GM23338 (cell line): ENCODE data around the gene MMAB. TPM values are rescaled to one million over a fixed set of nuclear protein-coding genes. Genes with fewer than 3 reads are reported as not detected.

ENCODE experiments used
- ATAC-seq: fragments of 200-7000 bp; cut with Tn5 transposase; 3 replicates; pipeline ENCODE4 v1.9.1; 2020
- DNase-seq: peaks from one replicate; pipeline ENCODE4 v3.0.0-alpha.2; 2015; ENCODE audit warnings: low spot score
- H2AFZ ChIP-seq: fragments of 200-600 bp; sonication (generic); 2 replicates; pipeline ENCODE4 v1.8.0; 2016; ENCODE audit warnings: antibody characterized with exemption, mild to moderate bottlenecking, moderate library complexity
- H3F3A ChIP-seq: fragments of 200-600 bp; sonication (generic); replicated peaks from 2 replicates; pipeline ENCODE4 v1.8.0; 2017; ENCODE audit warnings: antibody characterized with exemption, mixed run types, low read depth
- H3K27ac ChIP-seq: fragments of 200-600 bp; sonication (generic); 2 replicates; pipeline ENCODE4 v1.6.1; 2016; ENCODE audit warnings: low read depth
- H3K27me3 ChIP-seq: fragments of 200-600 bp; sonication (generic); 2 replicates; pipeline ENCODE4 v1.8.0; 2016; ENCODE audit warnings: mild to moderate bottlenecking, mixed run types, moderate library complexity; ENCODE audit not compliant: insufficient read depth
- H3K36me3 ChIP-seq: fragments of 200-600 bp; sonication (generic); 2 replicates; pipeline ENCODE4 v1.8.0; 2016; ENCODE audit warnings: mild to moderate bottlenecking; ENCODE audit not compliant: insufficient read depth
- H3K4me1 ChIP-seq: fragments of 200-600 bp; sonication (generic); 2 replicates; pipeline ENCODE4 v1.8.0; 2016; ENCODE audit warnings: mild to moderate bottlenecking, moderate library complexity; ENCODE audit not compliant: insufficient read depth
- H3K4me2 ChIP-seq: fragments of 200-600 bp; sonication (generic); 2 replicates; pipeline ENCODE4 v1.7.1; 2017; ENCODE audit warnings: mixed run types
- H3K4me3 ChIP-seq: fragments of 200-600 bp; sonication (generic); 2 replicates; pipeline ENCODE4 v1.6.1; 2016; ENCODE audit warnings: mixed run types
- H3K79me2 ChIP-seq: fragments of 200-600 bp; sonication (generic); replicated peaks from 2 replicates; pipeline ENCODE4 v1.8.0; 2017; ENCODE audit warnings: mild to moderate bottlenecking; ENCODE audit not compliant: insufficient read depth
- H3K9me2 ChIP-seq: fragments of 200-600 bp; sonication (generic); 2 replicates; pipeline ENCODE4 v1.8.0; 2017; ENCODE audit not compliant: insufficient read depth
- H4K20me1 ChIP-seq: fragments of 200-600 bp; sonication (generic); replicated peaks from 2 replicates; pipeline ENCODE4 v1.8.0; 2017; ENCODE audit warnings: mild to moderate bottlenecking; ENCODE audit not compliant: insufficient read depth
- H3K27ac Mint-ChIP-seq: 2 replicates; pipeline ENCODE4 v1.8.0; 2020; ENCODE audit warnings: inconsistent platforms, mild to moderate bottlenecking, moderate library complexity, mixed read lengths
- H3K27me3 Mint-ChIP-seq: 3 replicates; pipeline ENCODE4 v1.8.0; 2022; ENCODE audit warnings: low read depth, mild to moderate bottlenecking, moderate library complexity, mixed read lengths, inconsistent platforms; ENCODE audit not compliant: insufficient read depth, poor library complexity
- H3K36me3 Mint-ChIP-seq: 3 replicates; pipeline ENCODE4 v1.8.0; 2021; ENCODE audit warnings: low read depth, mild to moderate bottlenecking, inconsistent platforms, moderate library complexity, mixed read lengths
- H3K4me1 Mint-ChIP-seq: 3 replicates; pipeline ENCODE4 v1.8.0; 2020; ENCODE audit warnings: mild to moderate bottlenecking, inconsistent platforms, mixed read lengths
- H3K4me3 Mint-ChIP-seq: 3 replicates; pipeline ENCODE4 v1.8.0; 2021; ENCODE audit warnings: moderate library complexity, mild to moderate bottlenecking, inconsistent platforms, mixed read lengths
- H3K9me3 Mint-ChIP-seq: 3 replicates; pipeline ENCODE4 v1.8.0; 2020; ENCODE audit warnings: moderate library complexity, mild to moderate bottlenecking, inconsistent platforms, mixed read lengths
- JUNB ChIP-seq: IDR thresholded peaks from one replicate; pipeline ENCODE4 v1.6.1; 2016; ENCODE audit warnings: antibody characterized with exemption; ENCODE audit not compliant: unreplicated experiment
- NANOG ChIP-seq: IDR thresholded peaks from 2 replicates; pipeline ENCODE4 v1.6.1; 2016; ENCODE audit warnings: antibody characterized with exemption, borderline replicate concordance
- ZNF114 ChIP-seq: fragments of 250-450 bp; sonication (Bioruptor Pico); IDR thresholded peaks from 2 replicates; pipeline ENCODE4 v1.5.0; 2020; ENCODE audit warnings: mild to moderate bottlenecking, moderate library complexity
- ZNF331 ChIP-seq: fragments of 250-450 bp; sonication (Bioruptor Pico); IDR thresholded peaks from 2 replicates; pipeline ENCODE4 v1.5.0; 2020; ENCODE audit warnings: low read depth, mild to moderate bottlenecking, moderate library complexity
- polyA plus RNA-seq: library from polyadenylated mRNA; unstranded; fragments of >200 nt; fragmentation: Nextera tagmentation; extraction: Ambion mirVana; gene quantifications from 2 replicates; pipeline ENCODE4 v1.2.1, GENCODE V29; 2016
- total RNA-seq: library from RNA; depleted of rRNA; stranded (reverse); fragments of >200 nt; shearing (Covaris generic); gene quantifications from 2 replicates; pipeline ENCODE4 v1.2.3, GENCODE V29; 2014
- TF ChIP-seq, protein P1 (sequence below): fragments of 250-450 bp; sonication (Bioruptor Pico); IDR thresholded peaks from 2 replicates; pipeline ENCODE4 v1.5.0; 2020; ENCODE audit warnings: mild to moderate bottlenecking, moderate library complexity

MMAB gene
- total and polyA plus RNA-seq, 2 experiments from 2014 or later = 24.7 to 38.5 TPM

DNA sequence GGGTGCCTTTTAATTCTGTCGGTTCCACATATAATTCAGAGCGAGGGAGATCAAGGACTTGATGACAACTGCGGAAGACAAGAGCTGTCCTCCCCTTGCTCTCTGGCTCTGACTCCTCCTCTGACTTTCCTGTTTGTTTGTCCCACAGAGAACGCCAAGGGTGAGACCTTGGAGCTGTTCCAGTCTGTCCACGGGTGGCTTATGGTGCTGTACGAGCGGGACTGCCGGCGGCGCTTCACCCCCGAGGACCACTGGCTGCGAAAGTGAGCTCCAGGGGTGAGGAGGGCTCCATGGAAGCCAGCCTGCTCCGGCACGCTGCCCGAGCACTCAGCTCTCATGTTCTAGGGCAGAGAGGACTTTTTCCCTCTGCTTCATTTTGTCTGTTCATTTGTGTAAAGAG lies 63.1 kb downstream of the MMAB start:
- H3K36me3 Mint-ChIP-seq = peaks cover 26% of the 10 kb centered on the region

More for the DNA sequence above, 63.1 kb downstream of the MMAB start:
- Histone ChIP-seq H2AFZ (no peak overlapping the region), H3K9me2 (no peaks in the 10 kb centered on the region), H3K27me3 (no peaks in the 10 kb centered on the region), H3K36me3 (no peaks in the 10 kb centered on the region), H3K4me2 (no peak overlapping the region), H4K20me1 (peaks cover 4% of the 10 kb centered on the region; the same call in 1 of the 2 replicates), H3K27ac (no peak overlapping the region), H3K4me1 (no peaks in the 10 kb centered on the region), H3K4me3 (no peak overlapping the region), H3K79me2 (no peaks in the 10 kb centered on the region), H3F3A (no peaks in the 10 kb centered on the region)
- ATAC-seq (no peak), DNase-seq (no peak)
- Mint-ChIP-seq H3K4me3 (no peak overlapping the region), H3K4me1 (no peaks in the 10 kb centered on the region), H3K27me3 (peaks cover 5% of the 10 kb centered on the region), H3K27ac (no peak overlapping the region), H3K9me3 (no peaks in the 10 kb centered on the region)
- TF ChIP-seq ZNF114 (CRISPR knock-in tag) (no peak), JUNB (no peak), NANOG (no peak), ZNF331 (no peak)
- TF ChIP-seq, protein P1, sequence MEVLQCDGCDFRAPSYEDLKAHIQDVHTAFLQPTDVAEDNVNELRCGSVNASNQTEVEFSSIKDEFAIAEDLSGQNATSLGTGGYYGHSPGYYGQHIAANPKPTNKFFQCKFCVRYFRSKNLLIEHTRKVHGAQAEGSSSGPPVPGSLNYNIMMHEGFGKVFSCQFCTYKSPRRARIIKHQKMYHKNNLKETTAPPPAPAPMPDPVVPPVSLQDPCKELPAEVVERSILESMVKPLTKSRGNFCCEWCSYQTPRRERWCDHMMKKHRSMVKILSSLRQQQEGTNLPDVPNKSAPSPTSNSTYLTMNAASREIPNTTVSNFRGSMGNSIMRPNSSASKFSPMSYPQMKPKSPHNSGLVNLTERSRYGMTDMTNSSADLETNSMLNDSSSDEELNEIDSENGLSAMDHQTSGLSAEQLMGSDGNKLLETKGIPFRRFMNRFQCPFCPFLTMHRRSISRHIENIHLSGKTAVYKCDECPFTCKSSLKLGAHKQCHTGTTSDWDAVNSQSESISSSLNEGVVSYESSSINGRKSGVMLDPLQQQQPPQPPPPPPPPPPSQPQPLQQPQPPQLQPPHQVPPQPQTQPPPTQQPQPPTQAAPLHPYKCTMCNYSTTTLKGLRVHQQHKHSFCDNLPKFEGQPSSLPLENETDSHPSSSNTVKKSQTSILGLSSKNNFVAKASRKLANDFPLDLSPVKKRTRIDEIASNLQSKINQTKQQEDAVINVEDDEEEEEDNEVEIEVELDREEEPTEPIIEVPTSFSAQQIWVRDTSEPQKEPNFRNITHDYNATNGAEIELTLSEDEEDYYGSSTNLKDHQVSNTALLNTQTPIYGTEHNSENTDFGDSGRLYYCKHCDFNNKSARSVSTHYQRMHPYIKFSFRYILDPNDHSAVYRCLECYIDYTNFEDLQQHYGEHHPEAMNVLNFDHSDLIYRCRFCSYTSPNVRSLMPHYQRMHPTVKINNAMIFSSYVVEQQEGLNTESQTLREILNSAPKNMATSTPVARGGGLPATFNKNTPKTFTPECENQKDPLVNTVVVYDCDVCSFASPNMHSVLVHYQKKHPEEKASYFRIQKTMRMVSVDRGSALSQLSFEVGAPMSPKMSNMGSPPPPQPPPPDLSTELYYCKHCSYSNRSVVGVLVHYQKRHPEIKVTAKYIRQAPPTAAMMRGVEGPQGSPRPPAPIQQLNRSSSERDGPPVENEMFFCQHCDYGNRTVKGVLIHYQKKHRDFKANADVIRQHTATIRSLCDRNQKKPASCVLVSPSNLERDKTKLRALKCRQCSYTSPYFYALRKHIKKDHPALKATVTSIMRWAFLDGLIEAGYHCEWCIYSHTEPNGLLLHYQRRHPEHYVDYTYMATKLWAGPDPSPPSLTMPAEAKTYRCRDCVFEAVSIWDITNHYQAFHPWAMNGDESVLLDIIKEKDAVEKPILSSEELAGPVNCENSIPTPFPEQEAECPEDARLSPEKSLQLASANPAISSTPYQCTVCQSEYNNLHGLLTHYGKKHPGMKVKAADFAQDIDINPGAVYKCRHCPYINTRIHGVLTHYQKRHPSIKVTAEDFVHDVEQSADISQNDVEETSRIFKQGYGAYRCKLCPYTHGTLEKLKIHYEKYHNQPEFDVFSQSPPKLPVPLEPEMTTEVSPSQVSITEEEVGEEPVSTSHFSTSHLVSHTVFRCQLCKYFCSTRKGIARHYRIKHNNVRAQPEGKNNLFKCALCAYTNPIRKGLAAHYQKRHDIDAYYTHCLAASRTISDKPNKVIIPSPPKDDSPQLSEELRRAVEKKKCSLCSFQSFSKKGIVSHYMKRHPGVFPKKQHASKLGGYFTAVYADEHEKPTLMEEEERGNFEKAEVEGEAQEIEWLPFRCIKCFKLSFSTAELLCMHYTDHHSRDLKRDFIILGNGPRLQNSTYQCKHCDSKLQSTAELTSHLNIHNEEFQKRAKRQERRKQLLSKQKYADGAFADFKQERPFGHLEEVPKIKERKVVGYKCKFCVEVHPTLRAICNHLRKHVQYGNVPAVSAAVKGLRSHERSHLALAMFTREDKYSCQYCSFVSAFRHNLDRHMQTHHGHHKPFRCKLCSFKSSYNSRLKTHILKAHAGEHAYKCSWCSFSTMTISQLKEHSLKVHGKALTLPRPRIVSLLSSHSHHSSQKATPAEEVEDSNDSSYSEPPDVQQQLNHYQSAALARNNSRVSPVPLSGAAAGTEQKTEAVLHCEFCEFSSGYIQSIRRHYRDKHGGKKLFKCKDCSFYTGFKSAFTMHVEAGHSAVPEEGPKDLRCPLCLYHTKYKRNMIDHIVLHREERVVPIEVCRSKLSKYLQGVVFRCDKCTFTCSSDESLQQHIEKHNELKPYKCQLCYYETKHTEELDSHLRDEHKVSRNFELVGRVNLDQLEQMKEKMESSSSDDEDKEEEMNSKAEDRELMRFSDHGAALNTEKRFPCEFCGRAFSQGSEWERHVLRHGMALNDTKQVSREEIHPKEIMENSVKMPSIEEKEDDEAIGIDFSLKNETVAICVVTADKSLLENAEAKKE = no peak
